ENCODE data around the gene PRKCZ. TPM values are rescaled to one million over a fixed set of nuclear protein-coding genes. Genes with fewer than 3 reads are reported as not detected.

The PRKCZ gene
- total and polyA plus RNA-seq, 9 of the 15 experiments (the other 6 are each of a cell fraction or from before 2014, with no cell fraction given) = 0.07 to 3.1 (median 1.3) TPM

DNA sequence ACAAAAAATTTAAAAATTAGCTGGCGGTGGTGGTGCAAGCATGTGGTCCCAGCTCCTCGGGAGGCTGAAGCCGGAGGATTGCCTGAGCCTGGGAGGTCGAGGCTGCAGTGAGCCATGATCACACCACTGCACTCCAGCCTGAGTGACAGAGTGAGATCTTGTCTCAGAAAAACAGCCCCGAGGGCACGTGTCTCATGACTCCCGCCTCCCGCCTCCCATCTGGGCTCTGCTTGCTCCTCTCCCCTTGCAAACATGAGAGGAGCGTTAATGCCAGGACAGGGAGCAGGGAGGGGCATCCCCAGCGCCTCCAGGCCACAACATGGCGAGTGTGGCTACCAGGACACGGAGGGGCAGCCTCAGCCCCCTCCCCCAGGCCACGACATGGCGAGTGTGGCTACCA is 116.0 kb downstream of the PRKCZ start (continued):
- TF ChIP-seq ZNF347 (CRISPR knock-in tag; IDR thresholded peaks at IDR 0.05; ENCODE audit: low read depth) (no peak), POLR3A (IDR thresholded peaks at IDR 0.05; ENCODE audit: borderline replicate concordance, extremely low read depth, insufficient read depth, insufficient read length) (no peak), KDM5B (IDR thresholded peaks at IDR 0.05; ENCODE audit: insufficient replicate concordance, low read depth, low read length) (no peak), NUFIP1 (IDR thresholded peaks at IDR 0.05; ENCODE audit: partially characterized antibody) (no peak), MBD2 (IDR thresholded peaks at IDR 0.05; ENCODE audit: borderline replicate concordance, low read depth) (no peak), FOXM1 (IDR thresholded peaks at IDR 0.05; ENCODE audit: low read depth) (no peak), FOXM1 (CRISPR knock-in tag; IDR thresholded peaks at IDR 0.05; ENCODE audit: low read depth) (no peak), ZNF583 (CRISPR knock-in tag; IDR thresholded peaks at IDR 0.05) (no peak), GTF2A2 (tag; IDR thresholded peaks at IDR 0.05) (no peak), ZNF444 (CRISPR knock-in tag; IDR thresholded peaks at IDR 0.05) (no peak), FOXJ2 (tag; IDR thresholded peaks at IDR 0.05) (no peak), ZNF354B (CRISPR knock-in tag; IDR thresholded peaks at IDR 0.05) (no peak), ZNF77 (CRISPR knock-in tag; IDR thresholded peaks at IDR 0.05) (no peak)
- TF ChIP-seq, protein P1, sequence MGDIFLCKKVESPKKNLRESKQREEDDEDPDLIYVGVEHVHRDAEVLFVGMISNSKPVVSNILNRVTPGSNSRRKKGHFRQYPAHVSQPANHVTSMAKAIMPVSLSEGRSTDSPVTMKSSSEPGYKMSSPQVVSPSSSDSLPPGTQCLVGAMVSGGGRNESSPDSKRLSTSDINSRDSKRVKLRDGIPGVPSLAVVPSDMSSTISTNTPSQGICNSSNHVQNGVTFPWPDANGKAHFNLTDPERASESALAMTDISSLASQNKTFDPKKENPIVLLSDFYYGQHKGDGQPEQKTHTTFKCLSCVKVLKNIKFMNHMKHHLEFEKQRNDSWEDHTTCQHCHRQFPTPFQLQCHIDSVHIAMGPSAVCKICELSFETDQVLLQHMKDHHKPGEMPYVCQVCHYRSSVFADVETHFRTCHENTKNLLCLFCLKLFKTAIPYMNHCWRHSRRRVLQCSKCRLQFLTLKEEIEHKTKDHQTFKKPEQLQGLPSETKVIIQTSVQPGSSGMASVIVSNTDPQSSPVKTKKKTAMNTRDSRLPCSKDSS (IDR thresholded peaks at IDR 0.05; ENCODE audit: low read depth, partially characterized antibody) = no peak
- TF ChIP-seq, protein P2, sequence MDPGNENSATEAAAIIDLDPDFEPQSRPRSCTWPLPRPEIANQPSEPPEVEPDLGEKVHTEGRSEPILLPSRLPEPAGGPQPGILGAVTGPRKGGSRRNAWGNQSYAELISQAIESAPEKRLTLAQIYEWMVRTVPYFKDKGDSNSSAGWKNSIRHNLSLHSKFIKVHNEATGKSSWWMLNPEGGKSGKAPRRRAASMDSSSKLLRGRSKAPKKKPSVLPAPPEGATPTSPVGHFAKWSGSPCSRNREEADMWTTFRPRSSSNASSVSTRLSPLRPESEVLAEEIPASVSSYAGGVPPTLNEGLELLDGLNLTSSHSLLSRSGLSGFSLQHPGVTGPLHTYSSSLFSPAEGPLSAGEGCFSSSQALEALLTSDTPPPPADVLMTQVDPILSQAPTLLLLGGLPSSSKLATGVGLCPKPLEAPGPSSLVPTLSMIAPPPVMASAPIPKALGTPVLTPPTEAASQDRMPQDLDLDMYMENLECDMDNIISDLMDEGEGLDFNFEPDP (CRISPR knock-in tag; IDR thresholded peaks at IDR 0.05) = no peak
- TF ChIP-seq, protein P3, sequence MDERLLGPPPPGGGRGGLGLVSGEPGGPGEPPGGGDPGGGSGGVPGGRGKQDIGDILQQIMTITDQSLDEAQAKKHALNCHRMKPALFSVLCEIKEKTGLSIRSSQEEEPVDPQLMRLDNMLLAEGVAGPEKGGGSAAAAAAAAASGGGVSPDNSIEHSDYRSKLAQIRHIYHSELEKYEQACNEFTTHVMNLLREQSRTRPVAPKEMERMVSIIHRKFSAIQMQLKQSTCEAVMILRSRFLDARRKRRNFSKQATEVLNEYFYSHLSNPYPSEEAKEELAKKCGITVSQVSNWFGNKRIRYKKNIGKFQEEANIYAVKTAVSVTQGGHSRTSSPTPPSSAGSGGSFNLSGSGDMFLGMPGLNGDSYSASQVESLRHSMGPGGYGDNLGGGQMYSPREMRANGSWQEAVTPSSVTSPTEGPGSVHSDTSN (CRISPR knock-in tag; IDR thresholded peaks at IDR 0.05; ENCODE audit: low read depth) = no peak
- TF ChIP-seq, protein P3 (tag; conservative IDR thresholded peaks at IDR 0.05; ENCODE audit: low read depth) = no peak
- TF ChIP-seq, protein P4, sequence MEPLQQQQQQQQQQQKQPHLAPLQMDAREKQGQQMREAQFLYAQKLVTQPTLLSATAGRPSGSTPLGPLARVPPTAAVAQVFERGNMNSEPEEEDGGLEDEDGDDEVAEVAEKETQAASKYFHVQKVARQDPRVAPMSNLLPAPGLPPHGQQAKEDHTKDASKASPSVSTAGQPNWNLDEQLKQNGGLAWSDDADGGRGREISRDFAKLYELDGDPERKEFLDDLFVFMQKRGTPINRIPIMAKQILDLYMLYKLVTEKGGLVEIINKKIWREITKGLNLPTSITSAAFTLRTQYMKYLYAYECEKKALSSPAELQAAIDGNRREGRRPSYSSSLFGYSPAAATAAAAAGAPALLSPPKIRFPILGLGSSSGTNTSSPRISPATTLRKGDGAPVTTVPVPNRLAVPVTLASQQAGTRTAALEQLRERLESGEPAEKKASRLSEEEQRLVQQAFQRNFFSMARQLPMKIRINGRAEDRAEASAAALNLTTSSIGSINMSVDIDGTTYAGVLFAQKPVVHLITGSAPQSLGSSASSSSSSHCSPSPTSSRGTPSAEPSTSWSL (CRISPR knock-in tag; IDR thresholded peaks at IDR 0.05; ENCODE audit: borderline replicate concordance) = no peak
- TF ChIP-seq, protein P5, sequence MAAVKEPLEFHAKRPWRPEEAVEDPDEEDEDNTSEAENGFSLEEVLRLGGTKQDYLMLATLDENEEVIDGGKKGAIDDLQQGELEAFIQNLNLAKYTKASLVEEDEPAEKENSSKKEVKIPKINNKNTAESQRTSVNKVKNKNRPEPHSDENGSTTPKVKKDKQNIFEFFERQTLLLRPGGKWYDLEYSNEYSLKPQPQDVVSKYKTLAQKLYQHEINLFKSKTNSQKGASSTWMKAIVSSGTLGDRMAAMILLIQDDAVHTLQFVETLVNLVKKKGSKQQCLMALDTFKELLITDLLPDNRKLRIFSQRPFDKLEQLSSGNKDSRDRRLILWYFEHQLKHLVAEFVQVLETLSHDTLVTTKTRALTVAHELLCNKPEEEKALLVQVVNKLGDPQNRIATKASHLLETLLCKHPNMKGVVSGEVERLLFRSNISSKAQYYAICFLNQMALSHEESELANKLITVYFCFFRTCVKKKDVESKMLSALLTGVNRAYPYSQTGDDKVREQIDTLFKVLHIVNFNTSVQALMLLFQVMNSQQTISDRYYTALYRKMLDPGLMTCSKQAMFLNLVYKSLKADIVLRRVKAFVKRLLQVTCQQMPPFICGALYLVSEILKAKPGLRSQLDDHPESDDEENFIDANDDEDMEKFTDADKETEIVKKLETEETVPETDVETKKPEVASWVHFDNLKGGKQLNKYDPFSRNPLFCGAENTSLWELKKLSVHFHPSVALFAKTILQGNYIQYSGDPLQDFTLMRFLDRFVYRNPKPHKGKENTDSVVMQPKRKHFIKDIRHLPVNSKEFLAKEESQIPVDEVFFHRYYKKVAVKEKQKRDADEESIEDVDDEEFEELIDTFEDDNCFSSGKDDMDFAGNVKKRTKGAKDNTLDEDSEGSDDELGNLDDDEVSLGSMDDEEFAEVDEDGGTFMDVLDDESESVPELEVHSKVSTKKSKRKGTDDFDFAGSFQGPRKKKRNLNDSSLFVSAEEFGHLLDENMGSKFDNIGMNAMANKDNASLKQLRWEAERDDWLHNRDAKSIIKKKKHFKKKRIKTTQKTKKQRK (IDR thresholded peaks at IDR 0.05; ENCODE audit: borderline replicate concordance, low read depth, low read length) = no peak
